Urinary bladder (tissue), 4 donors: ENCODE measurements around the gene CARMIL1. TPM values are rescaled to one million over a fixed set of nuclear protein-coding genes. Genes with fewer than 3 reads are reported as not detected.
A peak's percentile ranks its signal among the peaks of the same experiment; 100 is the strongest.
"Not testable (repeated sequence)": the region's sequence is repeated elsewhere in the genome, so short reads cannot be mapped to it uniquely, and the experiment has no call there.

ENCODE experiments used
- DNase-seq: peaks from one replicate; pipeline ENCODE4 v3.0.0-alpha.2; 2015; ENCODE audit errors: extremely low spot score
- H3K27ac ChIP-seq: one replicate; pipeline ENCODE4 v1.5.1; 2013; ENCODE audit warnings: low read depth, mild to moderate bottlenecking, moderate library complexity
- H3K36me3 ChIP-seq: one replicate; pipeline ENCODE4 v1.6.1; 2013; ENCODE audit warnings: mild to moderate bottlenecking, moderate library complexity; ENCODE audit not compliant: insufficient read depth
- H3K4me1 ChIP-seq: one replicate; pipeline ENCODE4 v1.6.1; 2013; ENCODE audit warnings: mild to moderate bottlenecking, moderate library complexity; ENCODE audit not compliant: insufficient read depth
- H3K4me3 ChIP-seq: one replicate; pipeline ENCODE4 v1.5.1; 2013; ENCODE audit warnings: low read depth, low read length
- WGBS: extraction: QIAGEN DNeasy Blood & Tissue Kit; methylation state at CpG from one replicate; pipeline ENCODE4 v1.1.7; 2013; 5-methylcytosine and 5-hydroxymethylcytosine counted together
- polyA plus RNA-seq: library from polyadenylated mRNA; stranded (reverse); fragments of 200-250 nt; gene quantifications from one replicate; pipeline ENCODE4 v1.2.3, GENCODE V29; 2013
- total RNA-seq: library from RNA; depleted of rRNA; stranded (reverse); fragments of >200 nt; gene quantifications from one replicate; pipeline ENCODE4 v1.2.3, GENCODE V29; 2014
- donor health status: healthy with polysubstance abuse.
- donor health status: healthy.

The CARMIL1 gene
- total and polyA plus RNA-seq, 2 donors = 11.1 to 26.5 TPM

GRCh38 chr6:25585225-25585624 lies 306.1 kb downstream of the CARMIL1 start:
- H3K4me1 ChIP-seq = no peaks in the 10 kb centered on the region
- no peaks in the 10 kb centered on the region for H3K36me3 ChIP-seq
- no peak overlapping the region for H3K27ac ChIP-seq
- H3K4me3 ChIP-seq = no peak overlapping the region
- no peak for DNase-seq
- WGBS = 96% methylated on average over 4 of the region's 4 CpGs

- 96% methylated on average over 30 of the region's 30 CpGs for WGBS
- H3K36me3 ChIP-seq, H3K27ac ChIP-seq, H3K4me1 ChIP-seq, H3K4me3 ChIP-seq, DNase-seq: not testable (repeated sequence)
These were observed 306.9 kb downstream of the CARMIL1 start for GRCh38 chr6:25586119-25586518.

- WGBS = 90% methylated on average over 3 of the region's 3 CpGs
- no peaks in the 10 kb centered on the region for H3K4me1 ChIP-seq
- H3K4me3 ChIP-seq = no peak overlapping the region
- H3K27ac ChIP-seq = no peak overlapping the region
- H3K36me3 ChIP-seq = peaks cover 3% of the 10 kb centered on the region
- no peak for DNase-seq
These were observed 307.8 kb downstream of the CARMIL1 start for GRCh38 chr6:25586927-25587326.

GRCh38 chr6:25590986-25591385 lies 311.8 kb downstream of the CARMIL1 start:
- Histone ChIP-seq H3K4me1 (no peaks in the 10 kb centered on the region), H3K4me3 (no peak overlapping the region), H3K36me3 (peaks cover 3% of the 10 kb centered on the region), H3K27ac (no peak overlapping the region)
- DNase-seq = no peak
- 87% methylated on average over 5 of the region's 5 CpGs for WGBS

- Histone ChIP-seq H3K4me1 (no peaks in the 10 kb centered on the region), H3K27ac (no peak overlapping the region), H3K36me3 (no peaks in the 10 kb centered on the region), H3K4me3 (no peak overlapping the region)
- no peak for DNase-seq
- WGBS = 78% methylated on average over 2 of the region's 2 CpGs
These were observed 318.0 kb downstream of the CARMIL1 start for GRCh38 chr6:25596928-25597818.

- no peak overlapping the region for H3K27ac ChIP-seq
- 60% methylated on average over 4 of the region's 4 CpGs for WGBS
These were observed 320.4 kb downstream of the CARMIL1 start for GRCh38 chr6:25599516-25600085.

GRCh38 chr6:25601800-25602673 lies 322.9 kb downstream of the CARMIL1 start:
- no peak overlapping the region for H3K27ac ChIP-seq
- WGBS = 20% methylated on average over 4 of the region's 4 CpGs
- no peaks in the 10 kb centered on the region for H3K36me3 ChIP-seq
- DNase-seq = peak; percentile 15
- H3K4me3 ChIP-seq = no peak overlapping the region
- H3K4me1 ChIP-seq = no peaks in the 10 kb centered on the region

More at GRCh38 chr6:25599516-25600085, 320.4 kb downstream of the CARMIL1 start:
- no peaks in the 10 kb centered on the region for H3K36me3 ChIP-seq
- no peaks in the 10 kb centered on the region for H3K4me1 ChIP-seq
- no peak for DNase-seq
- no peak overlapping the region for H3K4me3 ChIP-seq

GRCh38 chr6:25602674-25602982 lies 323.5 kb downstream of the CARMIL1 start:
- DNase-seq = no peak
- Histone ChIP-seq H3K4me1 (no peaks in the 10 kb centered on the region), H3K27ac (no peak overlapping the region), H3K4me3 (no peak overlapping the region), H3K36me3 (no peaks in the 10 kb centered on the region)
- WGBS = 94% methylated on average over 1 of the region's 1 CpG

GRCh38 chr6:25603251-25603650 lies 324.1 kb downstream of the CARMIL1 start:
- Histone ChIP-seq H3K4me3 (no peak overlapping the region), H3K4me1 (no peaks in the 10 kb centered on the region), H3K27ac (no peak overlapping the region), H3K36me3 (no peaks in the 10 kb centered on the region)
- no peak for DNase-seq
- WGBS = 100% methylated on average over 1 of the region's 1 CpG

GRCh38 chr6:25606151-25606550 lies 327.0 kb downstream of the CARMIL1 start:
- Histone ChIP-seq H3K4me3 (no peak overlapping the region), H3K36me3 (no peaks in the 10 kb centered on the region), H3K27ac (no peak overlapping the region), H3K4me1 (no peaks in the 10 kb centered on the region)
- DNase-seq = no peak
- WGBS = 92% methylated on average over 11 of the region's 11 CpGs

GRCh38 chr6:25608558-25609174 lies 329.5 kb downstream of the CARMIL1 start:
- no peak for DNase-seq
- no peak overlapping the region for H3K4me3 ChIP-seq
- 77% methylated on average over 5 of the region's 5 CpGs for WGBS

GRCh38 chr6:25612666-25613065 lies 333.5 kb downstream of the CARMIL1 start:
- DNase-seq = no peak
- peaks cover 2% of the 10 kb centered on the region for H3K36me3 ChIP-seq
- no peaks in the 10 kb centered on the region for H3K4me1 ChIP-seq
- no peak overlapping the region for H3K27ac ChIP-seq
- WGBS = 65% methylated on average over 3 of the region's 3 CpGs
- H3K4me3 ChIP-seq = no peak overlapping the region

More at GRCh38 chr6:25608558-25609174, 329.5 kb downstream of the CARMIL1 start:
- H3K4me1 ChIP-seq = no peaks in the 10 kb centered on the region
- no peak overlapping the region for H3K27ac ChIP-seq
- H3K36me3 ChIP-seq = no peaks in the 10 kb centered on the region

GRCh38 chr6:25613415-25613814 lies 334.2 kb downstream of the CARMIL1 start:
- Histone ChIP-seq H3K36me3 (peaks cover 2% of the 10 kb centered on the region), H3K4me1 (no peaks in the 10 kb centered on the region), H3K27ac (no peak overlapping the region), H3K4me3 (no peak overlapping the region)
- no peak for DNase-seq
- 67% methylated on average over 1 of the region's 1 CpG for WGBS
